Measurements from ENCODE around the gene TMEM187. TPM values are rescaled to one million over a fixed set of nuclear protein-coding genes. Genes with fewer than 3 reads are reported as not detected.
A peak's percentile ranks its signal among the peaks of the same experiment; 100 is the strongest.

TMEM187 gene
- total RNA-seq, 1 donor from 2014 or later, result 2.4 TPM

- H3K4me3 ChIP-seq, result peak overlapping the region; percentile 63
- no peaks in the 10 kb centered on the region for H3K36me3 ChIP-seq
- peak overlapping the region; percentile 92 for H3K27ac ChIP-seq
- no peak overlapping the region for H2AFZ ChIP-seq (replicated peaks)
- peaks cover 4% of the 10 kb centered on the region for H3K79me2 ChIP-seq (ENCODE audit: low read depth)
- DNase-seq (ENCODE audit: low spot score), result peak; percentile 97
- H3K4me3 Mint-ChIP-seq, result peak overlapping the region; percentile 87
- H3K4me1 Mint-ChIP-seq, result peaks cover 20% of the 10 kb centered on the region
- H3F3A ChIP-seq (ENCODE audit: low read depth), result peaks cover 28% of the 10 kb centered on the region
- H3K36me3 Mint-ChIP-seq, result peaks cover 4% of the 10 kb centered on the region
- no peaks in the 10 kb centered on the region for H3K9me3 ChIP-seq (ENCODE audit: low read depth)
- no peaks in the 10 kb centered on the region for H4K20me1 ChIP-seq (ENCODE audit: low read depth)
- H3K27ac Mint-ChIP-seq, result peak overlapping the region; percentile 90
- peaks cover 8% of the 10 kb centered on the region for H3K4me1 ChIP-seq
- H3K9ac ChIP-seq, result peak overlapping the region; percentile 58
- peaks cover 9% of the 10 kb centered on the region for H3K27me3 Mint-ChIP-seq (ENCODE audit: insufficient read depth, low read depth)
- no peak for TF ChIP-seq CTCF (IDR thresholded peaks at IDR 0.05)
- no peak for TF ChIP-seq EZH2phosphoT487 (IDR thresholded peaks at IDR 0.05)
- TF ChIP-seq EZH2 (IDR thresholded peaks at IDR 0.05), result no peak
- H3K4me2 ChIP-seq, result peak overlapping the region; percentile 85
- H3K27me3 ChIP-seq, result peaks cover 10% of the 10 kb centered on the region
- peaks cover 4% of the 10 kb centered on the region for H3K9me3 Mint-ChIP-seq
Observed at GRCh38 chrX:153927922-153928760, 44.4 kb upstream of the TMEM187 start.

DNA sequence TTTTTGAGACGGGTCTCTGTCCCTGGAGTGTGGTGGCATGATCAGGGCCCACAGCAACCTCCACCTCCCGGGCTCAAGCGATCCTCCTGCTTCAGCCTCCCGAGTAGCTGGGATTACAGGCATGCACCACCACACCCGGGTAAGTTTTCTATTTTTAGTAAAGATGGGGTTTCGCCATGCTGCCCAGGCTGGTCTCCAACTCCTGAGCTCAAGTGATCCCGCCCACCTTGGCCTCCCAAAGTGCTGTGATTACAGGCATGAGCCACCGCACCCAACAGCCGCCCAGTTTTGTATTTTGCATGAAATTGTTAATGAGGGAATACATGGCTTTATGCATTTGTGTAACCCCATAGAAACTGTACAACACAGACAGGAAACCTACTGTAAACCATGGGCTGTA is 43.7 kb upstream of the TMEM187 start:
- Histone ChIP-seq H4K20me1 (ENCODE audit: low read depth) (no peaks in the 10 kb centered on the region), H3K79me2 (ENCODE audit: low read depth) (peaks cover 11% of the 10 kb centered on the region), H3K4me1 (peaks cover 8% of the 10 kb centered on the region), H3K9me3 (ENCODE audit: low read depth) (no peaks in the 10 kb centered on the region), H3K36me3 (no peaks in the 10 kb centered on the region), H3K4me2 (peak overlapping the region; percentile 42), H3K27me3 (peaks cover 10% of the 10 kb centered on the region), H3F3A (ENCODE audit: low read depth) (peaks cover 28% of the 10 kb centered on the region), H3K4me3 (peak overlapping the region; percentile 14), H2AFZ (replicated peaks) (no peak overlapping the region), H3K9ac (no peak overlapping the region), H3K27ac (no peak overlapping the region)
- H3K27ac Mint-ChIP-seq, result no peak overlapping the region
- peaks cover 9% of the 10 kb centered on the region for H3K27me3 Mint-ChIP-seq (ENCODE audit: insufficient read depth, low read depth)
- DNase-seq (ENCODE audit: low spot score), result no peak
- H3K36me3 Mint-ChIP-seq, result peaks cover 4% of the 10 kb centered on the region
- peaks cover 5% of the 10 kb centered on the region for H3K9me3 Mint-ChIP-seq
- H3K4me3 Mint-ChIP-seq, result peak overlapping the region; percentile 8
- no peak for TF ChIP-seq CTCF (IDR thresholded peaks at IDR 0.05)
- TF ChIP-seq EZH2phosphoT487 (IDR thresholded peaks at IDR 0.05), result no peak
- no peak for TF ChIP-seq EZH2 (IDR thresholded peaks at IDR 0.05)
- peaks cover 24% of the 10 kb centered on the region for H3K4me1 Mint-ChIP-seq

GRCh38 chrX:153929576-153929975 is 43.0 kb upstream of the TMEM187 start:
- Histone ChIP-seq H3K4me3 (no peak overlapping the region), H3K4me1 (peaks cover 8% of the 10 kb centered on the region)

More at GRCh38 chrX:153929576-153929975, 43.0 kb upstream of the TMEM187 start:
- Histone ChIP-seq H3K27ac (no peak overlapping the region), H3K79me2 (ENCODE audit: low read depth) (peaks cover 18% of the 10 kb centered on the region), H3K9ac (no peak overlapping the region), H3K9me3 (ENCODE audit: low read depth) (no peaks in the 10 kb centered on the region), H3K36me3 (no peaks in the 10 kb centered on the region), H4K20me1 (ENCODE audit: low read depth) (no peaks in the 10 kb centered on the region), H3K27me3 (peaks cover 10% of the 10 kb centered on the region), H2AFZ (replicated peaks) (no peak overlapping the region), H3F3A (ENCODE audit: low read depth) (peaks cover 28% of the 10 kb centered on the region), H3K4me2 (no peak overlapping the region)
- Mint-ChIP-seq H3K27ac (no peak overlapping the region), H3K4me3 (no peak overlapping the region), H3K27me3 (ENCODE audit: insufficient read depth, low read depth) (peaks cover 9% of the 10 kb centered on the region), H3K36me3 (peaks cover 4% of the 10 kb centered on the region), H3K4me1 (peaks cover 24% of the 10 kb centered on the region), H3K9me3 (peaks cover 6% of the 10 kb centered on the region)
- DNase-seq (ENCODE audit: low spot score), result no peak
- no peak for TF ChIP-seq EZH2phosphoT487 (IDR thresholded peaks at IDR 0.05)
- no peak for TF ChIP-seq EZH2 (IDR thresholded peaks at IDR 0.05)
- TF ChIP-seq CTCF (IDR thresholded peaks at IDR 0.05), result no peak

Data from neural progenitor cell (in vitro differentiated cells).